Measurements from ENCODE around the gene SPACA9. TPM values are rescaled to one million over a fixed set of nuclear protein-coding genes. Genes with fewer than 3 reads are reported as not detected.

The SPACA9 gene
- total RNA-seq, 2 donors from 2014 or later = 2.2 to 8.1 TPM

DNA sequence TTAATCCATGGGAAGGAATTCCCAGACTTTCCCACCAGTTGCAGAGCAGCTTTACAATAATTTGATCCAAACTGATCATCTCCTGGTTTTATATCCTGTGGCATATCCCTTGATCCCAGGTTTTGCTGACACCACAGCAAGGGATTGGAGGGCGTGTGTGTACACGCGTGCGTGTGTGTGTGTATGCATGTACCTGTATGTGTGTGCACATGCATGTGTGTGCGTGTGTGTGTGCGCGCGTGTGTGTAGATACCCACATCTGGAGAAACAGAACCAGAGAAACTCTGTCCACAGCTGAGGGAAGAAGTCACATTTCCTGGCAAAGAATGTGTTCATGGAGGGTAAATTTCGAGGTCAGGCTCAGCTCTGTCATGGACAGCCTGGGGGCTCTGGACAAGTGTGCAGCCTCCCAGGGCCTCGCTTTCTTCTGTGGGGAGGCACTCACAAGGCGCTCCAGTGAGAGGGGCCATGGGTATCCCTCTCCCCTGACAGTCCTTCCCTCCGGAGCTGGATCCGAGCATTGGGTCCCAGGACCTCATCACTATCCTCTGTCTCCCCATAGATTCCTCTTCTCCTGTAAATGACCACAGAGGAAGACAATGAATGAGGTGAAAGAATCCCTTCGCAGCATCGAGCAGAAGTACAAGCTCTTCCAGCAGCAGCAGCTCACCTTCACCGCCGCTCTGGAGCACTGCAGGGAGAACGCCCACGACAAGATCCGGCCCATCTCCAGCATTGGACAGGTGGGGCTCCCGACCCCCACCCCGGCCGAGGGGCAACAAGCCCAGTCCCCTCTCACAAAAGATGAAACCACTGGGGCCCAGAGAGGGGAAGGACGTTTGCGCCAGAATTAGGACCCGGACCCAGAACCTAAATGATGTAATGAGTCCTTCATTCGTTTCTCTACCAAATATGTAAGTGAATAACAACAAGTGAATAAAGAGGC, 4.9 kb downstream of the SPACA9 start:
- H3K27me3 ChIP-seq (replicated peaks; ENCODE audit: insufficient read depth) = no peaks in the 10 kb centered on the region
- DNase-seq (ENCODE audit: low spot score) (no peak), ATAC-seq (ENCODE audit: insufficient number of reproducible peaks, low FRiP score, low read depth) (no peak)
- TF ChIP-seq, protein P1, sequence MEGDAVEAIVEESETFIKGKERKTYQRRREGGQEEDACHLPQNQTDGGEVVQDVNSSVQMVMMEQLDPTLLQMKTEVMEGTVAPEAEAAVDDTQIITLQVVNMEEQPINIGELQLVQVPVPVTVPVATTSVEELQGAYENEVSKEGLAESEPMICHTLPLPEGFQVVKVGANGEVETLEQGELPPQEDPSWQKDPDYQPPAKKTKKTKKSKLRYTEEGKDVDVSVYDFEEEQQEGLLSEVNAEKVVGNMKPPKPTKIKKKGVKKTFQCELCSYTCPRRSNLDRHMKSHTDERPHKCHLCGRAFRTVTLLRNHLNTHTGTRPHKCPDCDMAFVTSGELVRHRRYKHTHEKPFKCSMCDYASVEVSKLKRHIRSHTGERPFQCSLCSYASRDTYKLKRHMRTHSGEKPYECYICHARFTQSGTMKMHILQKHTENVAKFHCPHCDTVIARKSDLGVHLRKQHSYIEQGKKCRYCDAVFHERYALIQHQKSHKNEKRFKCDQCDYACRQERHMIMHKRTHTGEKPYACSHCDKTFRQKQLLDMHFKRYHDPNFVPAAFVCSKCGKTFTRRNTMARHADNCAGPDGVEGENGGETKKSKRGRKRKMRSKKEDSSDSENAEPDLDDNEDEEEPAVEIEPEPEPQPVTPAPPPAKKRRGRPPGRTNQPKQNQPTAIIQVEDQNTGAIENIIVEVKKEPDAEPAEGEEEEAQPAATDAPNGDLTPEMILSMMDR (IDR thresholded peaks at IDR 0.05) = no peak
- no peaks in the 10 kb centered on the region for H3K9me3 ChIP-seq
- no peak overlapping the region for H3K4me3 ChIP-seq
- H3K4me1 ChIP-seq (ENCODE audit: control insufficient read depth in 1 of 2, low read depth in 2 of 2) = no peaks in the 10 kb centered on the region
- H3K27ac ChIP-seq = no peak overlapping the region
- peaks cover 3% of the 10 kb centered on the region for H3K36me3 ChIP-seq

DNA sequence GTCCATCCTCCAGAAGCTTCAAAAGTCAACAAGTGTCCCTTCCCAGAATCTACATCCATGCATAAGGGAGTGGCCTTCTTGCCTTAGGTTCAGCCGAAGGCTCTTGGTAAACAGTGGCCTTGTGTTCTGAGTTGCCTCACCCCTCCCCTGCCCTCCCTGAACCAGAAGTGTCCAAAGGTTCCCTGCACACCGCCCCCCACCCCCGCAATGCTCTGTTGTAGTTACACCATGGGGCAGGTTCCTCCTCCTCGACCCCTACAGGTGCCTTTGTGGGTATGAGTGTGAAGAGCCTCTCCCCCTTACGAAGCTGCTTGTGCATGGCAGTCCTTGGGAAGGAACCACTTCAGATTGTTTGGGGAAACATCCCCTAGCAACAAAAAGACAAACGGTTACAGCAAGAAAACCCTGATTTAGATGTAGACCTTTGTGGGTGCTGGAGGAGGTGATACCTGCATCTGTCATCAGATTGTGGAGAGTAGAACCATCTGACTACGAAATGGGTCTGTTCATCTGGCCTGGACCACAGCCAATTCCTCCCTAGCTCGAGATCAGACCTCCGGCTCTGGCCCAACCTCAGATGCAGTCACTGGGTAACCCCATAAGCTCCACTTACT, 7.1 kb downstream of the SPACA9 start:
- ATAC-seq (ENCODE audit: insufficient number of reproducible peaks, low FRiP score, low read depth) = no peak
- Histone ChIP-seq H3K4me3 (no peak overlapping the region), H3K27me3 (replicated peaks; ENCODE audit: insufficient read depth) (no peaks in the 10 kb centered on the region), H3K4me1 (ENCODE audit: control insufficient read depth in 1 of 2, low read depth in 2 of 2) (no peaks in the 10 kb centered on the region), H3K27ac (no peak overlapping the region), H3K9me3 (no peaks in the 10 kb centered on the region), H3K36me3 (peaks cover 3% of the 10 kb centered on the region)
- TF ChIP-seq, protein P1 (IDR thresholded peaks at IDR 0.05) = no peak
- DNase-seq (ENCODE audit: low spot score) = no peak

DNA sequence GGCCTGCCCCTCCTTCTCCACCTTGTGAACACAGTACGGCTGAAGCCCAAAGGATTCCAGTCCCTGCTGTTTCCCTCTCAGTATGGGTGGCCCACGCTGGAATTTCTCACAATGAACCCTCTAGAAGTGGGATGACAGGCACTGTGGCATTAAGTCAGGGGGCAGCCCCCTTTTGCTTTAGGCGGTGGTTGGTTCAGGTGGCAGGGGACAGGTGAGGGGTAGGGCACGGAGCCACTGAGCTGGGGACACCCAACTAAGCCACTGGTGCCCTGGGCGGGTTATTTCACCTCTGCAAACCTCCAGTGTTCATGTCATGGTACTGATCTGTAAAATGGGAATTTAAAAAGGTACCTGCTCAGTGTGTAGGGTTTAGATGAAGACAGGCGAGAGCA, 7.6 kb downstream of the SPACA9 start:
- Histone ChIP-seq H3K27ac (no peak overlapping the region), H3K27me3 (replicated peaks; ENCODE audit: insufficient read depth) (no peaks in the 10 kb centered on the region), H3K36me3 (peaks cover 6% of the 10 kb centered on the region), H3K9me3 (no peaks in the 10 kb centered on the region), H3K4me1 (ENCODE audit: control insufficient read depth in 1 of 2, low read depth in 2 of 2) (no peaks in the 10 kb centered on the region), H3K4me3 (no peak overlapping the region)
- TF ChIP-seq, protein P1 (IDR thresholded peaks at IDR 0.05) = no peak
- no peak for ATAC-seq (ENCODE audit: insufficient number of reproducible peaks, low FRiP score, low read depth)
- no peak for DNase-seq (ENCODE audit: low spot score)

DNA sequence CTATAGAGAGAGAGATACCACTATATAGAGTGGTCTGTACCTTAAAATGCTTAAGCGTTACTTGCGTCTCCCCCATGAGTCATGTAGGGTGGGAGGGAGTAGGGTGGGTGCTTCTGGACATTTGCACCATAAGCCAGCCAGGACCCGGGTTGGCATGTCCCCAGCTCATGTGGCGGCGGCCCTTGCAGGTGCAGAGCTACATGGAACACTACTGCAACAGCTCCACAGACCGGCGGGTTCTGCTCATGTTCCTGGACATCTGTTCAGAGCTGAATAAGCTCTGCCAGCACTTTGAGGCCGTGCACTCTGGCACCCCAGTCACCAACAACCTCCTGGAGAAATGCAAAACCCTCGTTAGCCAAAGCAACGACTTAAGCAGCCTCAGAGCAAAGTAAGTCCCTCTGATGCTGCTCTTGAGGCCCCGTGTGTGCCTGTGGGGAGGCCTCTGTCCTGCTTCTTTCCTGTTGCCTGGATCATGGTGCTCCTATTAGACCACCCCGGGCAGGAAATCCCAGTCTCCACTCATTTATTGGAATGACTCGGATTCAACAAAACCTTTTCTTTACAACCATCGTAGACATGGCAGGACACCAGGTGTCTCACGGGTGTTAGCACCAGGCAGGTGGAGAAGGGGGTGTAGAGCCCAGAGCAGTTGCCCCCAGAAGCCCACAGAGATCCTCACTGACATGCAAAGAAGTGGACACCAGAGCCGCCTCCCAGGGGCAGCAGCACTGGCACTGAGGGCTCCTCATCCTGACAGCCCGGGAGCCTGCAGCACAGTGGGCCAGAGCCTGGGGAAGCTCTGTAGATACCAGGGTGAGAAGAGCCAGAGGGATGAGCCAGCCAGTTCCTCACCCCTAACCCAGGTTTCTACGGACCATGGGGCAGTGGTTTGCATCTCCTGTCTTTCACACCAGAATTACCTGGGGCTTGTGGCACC, 8.8 kb downstream of the SPACA9 start:
- H3K27me3 ChIP-seq (replicated peaks; ENCODE audit: insufficient read depth) = no peaks in the 10 kb centered on the region
- H3K27ac ChIP-seq = no peak overlapping the region
- H3K4me1 ChIP-seq (ENCODE audit: control insufficient read depth in 1 of 2, low read depth in 2 of 2) = no peaks in the 10 kb centered on the region
- H3K4me3 ChIP-seq = no peak overlapping the region
- H3K9me3 ChIP-seq = no peaks in the 10 kb centered on the region
- TF ChIP-seq, protein P1 (IDR thresholded peaks at IDR 0.05) = no peak
- H3K36me3 ChIP-seq = peaks cover 7% of the 10 kb centered on the region
- DNase-seq (ENCODE audit: low spot score) (no peak), ATAC-seq (ENCODE audit: insufficient number of reproducible peaks, low FRiP score, low read depth) (no peak)

All from thoracic aorta (tissue), 2 donors.